GM23338 (cell line): ENCODE data around the gene LPP. TPM values are rescaled to one million over a fixed set of nuclear protein-coding genes. Genes with fewer than 3 reads are reported as not detected.

Experiments used
- ATAC-seq: fragments of 200-7000 bp; cut with Tn5 transposase; 3 replicates; pipeline ENCODE4 v1.9.1; 2020
- DNase-seq: peaks from one replicate; pipeline ENCODE4 v3.0.0-alpha.2; 2015; ENCODE audit warnings: low spot score
- H2AFZ ChIP-seq: fragments of 200-600 bp; sonication (generic); 2 replicates; pipeline ENCODE4 v1.8.0; 2016; ENCODE audit warnings: antibody characterized with exemption, mild to moderate bottlenecking, moderate library complexity
- H3F3A ChIP-seq: fragments of 200-600 bp; sonication (generic); replicated peaks from 2 replicates; pipeline ENCODE4 v1.8.0; 2017; ENCODE audit warnings: antibody characterized with exemption, mixed run types, low read depth
- H3K27ac ChIP-seq: fragments of 200-600 bp; sonication (generic); 2 replicates; pipeline ENCODE4 v1.6.1; 2016; ENCODE audit warnings: low read depth
- H3K27me3 ChIP-seq: fragments of 200-600 bp; sonication (generic); 2 replicates; pipeline ENCODE4 v1.8.0; 2016; ENCODE audit warnings: mild to moderate bottlenecking, mixed run types, moderate library complexity; ENCODE audit not compliant: insufficient read depth
- H3K36me3 ChIP-seq: fragments of 200-600 bp; sonication (generic); 2 replicates; pipeline ENCODE4 v1.8.0; 2016; ENCODE audit warnings: mild to moderate bottlenecking; ENCODE audit not compliant: insufficient read depth
- H3K4me1 ChIP-seq: fragments of 200-600 bp; sonication (generic); 2 replicates; pipeline ENCODE4 v1.8.0; 2016; ENCODE audit warnings: mild to moderate bottlenecking, moderate library complexity; ENCODE audit not compliant: insufficient read depth
- H3K4me2 ChIP-seq: fragments of 200-600 bp; sonication (generic); 2 replicates; pipeline ENCODE4 v1.7.1; 2017; ENCODE audit warnings: mixed run types
- H3K4me3 ChIP-seq: fragments of 200-600 bp; sonication (generic); 2 replicates; pipeline ENCODE4 v1.6.1; 2016; ENCODE audit warnings: mixed run types
- H3K79me2 ChIP-seq: fragments of 200-600 bp; sonication (generic); replicated peaks from 2 replicates; pipeline ENCODE4 v1.8.0; 2017; ENCODE audit warnings: mild to moderate bottlenecking; ENCODE audit not compliant: insufficient read depth
- H3K9me2 ChIP-seq: fragments of 200-600 bp; sonication (generic); 2 replicates; pipeline ENCODE4 v1.8.0; 2017; ENCODE audit not compliant: insufficient read depth
- H4K20me1 ChIP-seq: fragments of 200-600 bp; sonication (generic); replicated peaks from 2 replicates; pipeline ENCODE4 v1.8.0; 2017; ENCODE audit warnings: mild to moderate bottlenecking; ENCODE audit not compliant: insufficient read depth
- H3K27ac Mint-ChIP-seq: 2 replicates; pipeline ENCODE4 v1.8.0; 2020; ENCODE audit warnings: inconsistent platforms, mild to moderate bottlenecking, moderate library complexity, mixed read lengths
- H3K27me3 Mint-ChIP-seq: 3 replicates; pipeline ENCODE4 v1.8.0; 2022; ENCODE audit warnings: low read depth, mild to moderate bottlenecking, moderate library complexity, mixed read lengths, inconsistent platforms; ENCODE audit not compliant: insufficient read depth, poor library complexity
- H3K36me3 Mint-ChIP-seq: 3 replicates; pipeline ENCODE4 v1.8.0; 2021; ENCODE audit warnings: low read depth, mild to moderate bottlenecking, inconsistent platforms, moderate library complexity, mixed read lengths
- H3K4me1 Mint-ChIP-seq: 3 replicates; pipeline ENCODE4 v1.8.0; 2020; ENCODE audit warnings: mild to moderate bottlenecking, inconsistent platforms, mixed read lengths
- H3K4me3 Mint-ChIP-seq: 3 replicates; pipeline ENCODE4 v1.8.0; 2021; ENCODE audit warnings: moderate library complexity, mild to moderate bottlenecking, inconsistent platforms, mixed read lengths
- H3K9me3 Mint-ChIP-seq: 3 replicates; pipeline ENCODE4 v1.8.0; 2020; ENCODE audit warnings: moderate library complexity, mild to moderate bottlenecking, inconsistent platforms, mixed read lengths
- CREB1 ChIP-seq: fragments of 250-450 bp; sonication (Bioruptor Pico); IDR thresholded peaks from 2 replicates; pipeline ENCODE4 v1.5.0; 2020; ENCODE audit warnings: low read depth, mild to moderate bottlenecking, moderate library complexity
- CTCF ChIP-seq, 2 experiments: fragments of 200-600 bp in 1 of 2; sonication (generic) in 1 of 2; conservative IDR thresholded peaks; 2 replicates each; pipeline versions ENCODE4 v1.5.1 to v1.6.1; 2016 to 2017; ENCODE audit warnings: antibody characterized with exemption in 2 of 2, low read depth in 2 of 2, mild to moderate bottlenecking in 2 of 2, moderate library complexity in 1 of 2
- ETS1 ChIP-seq: IDR thresholded peaks from 2 replicates; pipeline ENCODE4 v1.6.1; 2016; ENCODE audit warnings: antibody characterized with exemption
- EZH2 ChIP-seq: fragments of 200-600 bp; sonication (generic); IDR thresholded peaks from one replicate; pipeline ENCODE4 v1.8.0; 2017; ENCODE audit warnings: antibody characterized with exemption, mild to moderate bottlenecking, low read depth; ENCODE audit not compliant: unreplicated experiment
- EZH2phosphoT487 ChIP-seq: fragments of 200-600 bp; sonication (generic); IDR thresholded peaks from one replicate; pipeline ENCODE4 v1.8.1; 2018; ENCODE audit warnings: antibody characterized with exemption; ENCODE audit not compliant: unreplicated experiment
- JUNB ChIP-seq: IDR thresholded peaks from one replicate; pipeline ENCODE4 v1.6.1; 2016; ENCODE audit warnings: antibody characterized with exemption; ENCODE audit not compliant: unreplicated experiment
- NANOG ChIP-seq: IDR thresholded peaks from 2 replicates; pipeline ENCODE4 v1.6.1; 2016; ENCODE audit warnings: antibody characterized with exemption, borderline replicate concordance
- POLR2AphosphoS5 ChIP-seq: IDR thresholded peaks from 2 replicates; pipeline ENCODE4 v1.6.1; 2016; ENCODE audit warnings: antibody characterized with exemption, low read depth
- REST ChIP-seq: IDR thresholded peaks from one replicate; pipeline ENCODE4 v1.6.1; 2018; ENCODE audit warnings: antibody characterized with exemption; ENCODE audit not compliant: unreplicated experiment
- STAT1 ChIP-seq: IDR thresholded peaks from one replicate; pipeline ENCODE4 v1.6.1; 2016; ENCODE audit warnings: antibody characterized with exemption; ENCODE audit not compliant: unreplicated experiment
- ZNF114 ChIP-seq: fragments of 250-450 bp; sonication (Bioruptor Pico); IDR thresholded peaks from 2 replicates; pipeline ENCODE4 v1.5.0; 2020; ENCODE audit warnings: mild to moderate bottlenecking, moderate library complexity
- ZNF331 ChIP-seq: fragments of 250-450 bp; sonication (Bioruptor Pico); IDR thresholded peaks from 2 replicates; pipeline ENCODE4 v1.5.0; 2020; ENCODE audit warnings: low read depth, mild to moderate bottlenecking, moderate library complexity
- ZNF462 ChIP-seq: fragments of 250-450 bp; sonication (Bioruptor Pico); IDR thresholded peaks from 2 replicates; pipeline ENCODE4 v1.5.0; 2020; ENCODE audit warnings: mild to moderate bottlenecking, moderate library complexity
- polyA plus RNA-seq: library from polyadenylated mRNA; unstranded; fragments of >200 nt; fragmentation: Nextera tagmentation; extraction: Ambion mirVana; gene quantifications from 2 replicates; pipeline ENCODE4 v1.2.1, GENCODE V29; 2016
- total RNA-seq: library from RNA; depleted of rRNA; stranded (reverse); fragments of >200 nt; shearing (Covaris generic); gene quantifications from 2 replicates; pipeline ENCODE4 v1.2.3, GENCODE V29; 2014

LPP gene
- total and polyA plus RNA-seq, 2 experiments from 2014 or later, result 23.0 to 35.2 TPM

- Mint-ChIP-seq H3K36me3 (no peaks in the 10 kb centered on the region), H3K4me3 (no peak overlapping the region), H3K27ac (no peak overlapping the region), H3K9me3 (no peaks in the 10 kb centered on the region), H3K4me1 (no peaks in the 10 kb centered on the region; the same call in 2 of the 3 replicates), H3K27me3 (no peaks in the 10 kb centered on the region)
- H3K4me1 ChIP-seq, result no peaks in the 10 kb centered on the region
- H3K9me2 ChIP-seq, result no peaks in the 10 kb centered on the region
- 0 out of 2 replicates have a peak overlapping the region, but pooled peaks have one; percentile 57 for H3K27ac ChIP-seq
- H3K36me3 ChIP-seq, result no peaks in the 10 kb centered on the region
- H4K20me1 ChIP-seq, result no peaks in the 10 kb centered on the region
- no peak for DNase-seq
- no peaks in the 10 kb centered on the region for H3F3A ChIP-seq
- no peaks in the 10 kb centered on the region for H3K27me3 ChIP-seq
- H2AFZ ChIP-seq, result no peak overlapping the region
- ATAC-seq, result no peak
- no peak overlapping the region for H3K4me3 ChIP-seq
- TF ChIP-seq ETS1 (no peak), REST (no peak), CTCF (conservative IDR thresholded peaks at IDR 0.05; ENCODE audit: low read depth in 2 of 2) (no peak), EZH2phosphoT487 (no peak), CREB1 (CRISPR knock-in tag) (no peak), EZH2 (no peak), ZNF331 (CRISPR knock-in tag) (no peak), ZNF114 (no peak), ZNF462 (CRISPR knock-in tag) (no peak), JUNB (no peak), NANOG (no peak), POLR2AphosphoS5 (no peak), STAT1 (no peak)
- no peaks in the 10 kb centered on the region for H3K79me2 ChIP-seq
- H3K4me2 ChIP-seq, result no peak overlapping the region
These were observed 634.7 kb downstream of the LPP start for GRCh38 chr3:188788621-188789081.
